Peyer's patch (tissue), 4 donors: Measurements from ENCODE around the gene ZFPM1. TPM values are rescaled to one million over a fixed set of nuclear protein-coding genes. Genes with fewer than 3 reads are reported as not detected.

ENCODE experiments used
- DNase-seq, 3 donors: peaks; one replicate each; pipeline ENCODE4 v3.0.0-alpha.2; 2017 to 2019
- H3K27ac ChIP-seq, 4 donors: fragments of 200-600 bp; sonication (generic); one replicate each; pipeline ENCODE4 v1.5.1; 2016 to 2019
- H3K27me3 ChIP-seq, 2 donors: fragments of 200-600 bp; sonication (generic); one replicate each; pipeline ENCODE4 v1.5.1; 2019
- H3K36me3 ChIP-seq, 3 donors: fragments of 200-600 bp; sonication (generic); one replicate each; pipeline ENCODE4 v1.5.1; 2016 to 2019
- H3K4me1 ChIP-seq, 4 donors: fragments of 200-600 bp; sonication (generic); one replicate each; pipeline ENCODE4 v1.5.1; 2016 to 2019
- H3K4me3 ChIP-seq, 4 donors: fragments of 200-600 bp; sonication (generic); 1 replicate in 3 of 4; 2 replicates in 1 of 4; pipeline ENCODE4 v1.5.1; 2016 to 2019; ENCODE audit warnings: mild to moderate bottlenecking in 1 of 4
- H3K9me3 ChIP-seq, 4 donors: fragments of 200-600 bp; sonication (generic); one replicate each; pipeline ENCODE4 v1.5.1; 2016 to 2019; ENCODE audit warnings: mild to moderate bottlenecking in 1 of 4
- POLR2A ChIP-seq, 2 donors: fragments of 450-650 bp; IDR thresholded peaks; one replicate each; pipeline ENCODE4 v1.5.1; 2017; ENCODE audit warnings: antibody characterized with exemption in 2 of 2, mild to moderate bottlenecking in 2 of 2, moderate library complexity in 2 of 2
- total RNA-seq, 4 donors: library from RNA; depleted of rRNA; stranded (reverse); fragments of >200 nt; gene quantifications; one replicate each; pipeline ENCODE4 v1.1.0, GENCODE V29; 2016
- TF ChIP-seq, protein P1 (sequence below), 6 experiments: fragments of 450-650 bp in 4 of 6; fragments of 200-600 bp in 2 of 6; sonication (generic) in 1 of 6; IDR thresholded peaks; one replicate each; pipeline ENCODE4 v1.5.1; 2017 to 2019; ENCODE audit warnings: antibody characterized with exemption in 6 of 6, mild to moderate bottlenecking in 3 of 6, moderate library complexity in 1 of 6

The ZFPM1 gene
- total RNA-seq, 4 donors from 2014 or later = 3.0 to 7.9 (median 4.9) TPM

DNA sequence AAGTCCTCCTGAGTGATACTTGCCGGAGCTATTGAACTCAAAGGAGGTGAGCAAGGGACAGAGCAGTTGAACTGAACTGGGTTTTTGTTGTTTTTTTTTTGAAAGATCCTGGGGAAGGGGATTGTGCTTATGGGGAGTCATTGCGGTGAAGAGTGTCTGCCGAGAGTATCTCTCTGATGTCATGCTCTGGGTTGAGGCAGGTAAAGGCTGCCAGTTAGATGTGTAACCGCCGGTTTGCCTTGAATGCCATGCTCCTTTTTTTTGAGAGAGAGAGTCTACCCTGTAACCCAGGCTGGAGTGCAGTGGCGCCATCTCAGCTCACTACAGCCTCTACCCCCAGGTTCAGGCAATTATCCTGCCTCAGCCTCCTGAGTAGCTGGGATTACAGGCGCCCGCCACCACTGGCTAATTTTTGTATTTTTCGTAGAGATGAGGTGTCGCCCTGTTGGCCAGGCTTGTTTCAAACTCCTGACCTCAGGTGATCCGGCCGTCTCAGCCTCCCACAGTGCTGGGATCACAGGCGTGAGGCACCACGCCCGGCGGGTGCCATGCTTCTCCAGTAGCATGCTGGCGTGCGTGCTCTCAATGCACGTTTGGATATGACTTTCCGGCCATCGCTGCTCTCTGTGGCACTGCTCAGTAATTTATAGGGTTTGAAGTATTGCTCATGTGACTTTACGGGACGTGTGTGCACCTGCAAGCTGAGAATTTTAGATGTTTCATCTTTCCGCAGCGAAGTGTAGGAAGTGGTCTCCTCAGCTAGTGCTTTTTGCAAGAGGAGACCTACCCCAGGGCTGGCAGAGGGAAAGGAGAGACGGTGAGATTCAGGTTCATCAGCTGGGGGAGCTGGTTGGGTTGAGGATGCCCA, 125.6 kb downstream of the ZFPM1 start:
- Histone ChIP-seq H3K4me3 (no peak overlapping the region), H3K27me3 (no peaks in the 10 kb centered on the region), H3K36me3 (peaks cover 0 to 62% (median 0%) of the 10 kb centered on the region in 3 donors), H3K9me3 (no peaks in the 10 kb centered on the region), H3K4me1 (no peaks in the 10 kb centered on the region), H3K27ac (no peak overlapping the region)
- no peak for DNase-seq
- TF ChIP-seq POLR2A (IDR thresholded peaks at IDR 0.05) = no peak
- TF ChIP-seq, protein P1, sequence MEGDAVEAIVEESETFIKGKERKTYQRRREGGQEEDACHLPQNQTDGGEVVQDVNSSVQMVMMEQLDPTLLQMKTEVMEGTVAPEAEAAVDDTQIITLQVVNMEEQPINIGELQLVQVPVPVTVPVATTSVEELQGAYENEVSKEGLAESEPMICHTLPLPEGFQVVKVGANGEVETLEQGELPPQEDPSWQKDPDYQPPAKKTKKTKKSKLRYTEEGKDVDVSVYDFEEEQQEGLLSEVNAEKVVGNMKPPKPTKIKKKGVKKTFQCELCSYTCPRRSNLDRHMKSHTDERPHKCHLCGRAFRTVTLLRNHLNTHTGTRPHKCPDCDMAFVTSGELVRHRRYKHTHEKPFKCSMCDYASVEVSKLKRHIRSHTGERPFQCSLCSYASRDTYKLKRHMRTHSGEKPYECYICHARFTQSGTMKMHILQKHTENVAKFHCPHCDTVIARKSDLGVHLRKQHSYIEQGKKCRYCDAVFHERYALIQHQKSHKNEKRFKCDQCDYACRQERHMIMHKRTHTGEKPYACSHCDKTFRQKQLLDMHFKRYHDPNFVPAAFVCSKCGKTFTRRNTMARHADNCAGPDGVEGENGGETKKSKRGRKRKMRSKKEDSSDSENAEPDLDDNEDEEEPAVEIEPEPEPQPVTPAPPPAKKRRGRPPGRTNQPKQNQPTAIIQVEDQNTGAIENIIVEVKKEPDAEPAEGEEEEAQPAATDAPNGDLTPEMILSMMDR (IDR thresholded peaks at IDR 0.05) = no peak

DNA sequence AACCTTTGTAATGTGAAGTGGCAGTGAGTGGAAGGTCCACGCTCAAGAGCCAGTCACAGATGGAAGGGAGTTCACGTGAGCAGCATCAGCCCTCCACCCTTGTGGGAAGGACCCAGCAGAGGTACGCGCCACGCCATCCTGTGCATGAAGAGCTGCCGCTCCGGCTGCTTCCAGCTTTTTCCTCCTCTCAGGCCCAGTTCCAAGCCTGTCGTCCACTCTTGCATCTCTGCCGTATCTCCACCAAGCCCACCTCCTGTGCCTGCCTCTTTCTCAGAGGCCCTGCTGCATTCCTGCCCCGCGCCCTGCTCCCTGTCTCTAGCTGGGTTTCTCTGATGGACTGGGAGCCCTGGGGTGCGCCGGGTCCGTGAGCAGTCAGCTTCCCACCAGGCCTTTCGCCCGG, 127.3 kb downstream of the ZFPM1 start:
- Histone ChIP-seq H3K27me3 (no peaks in the 10 kb centered on the region), H3K4me3 (no peak overlapping the region), H3K4me1 (no peaks in the 10 kb centered on the region), H3K27ac (no peak overlapping the region), H3K36me3 (peaks cover 0 to 60% (median 0%) of the 10 kb centered on the region in 3 donors), H3K9me3 (no peaks in the 10 kb centered on the region)
- no peak for DNase-seq
- TF ChIP-seq, protein P1 (IDR thresholded peaks at IDR 0.05) = no peak
- TF ChIP-seq POLR2A (IDR thresholded peaks at IDR 0.05) = no peak

DNA sequence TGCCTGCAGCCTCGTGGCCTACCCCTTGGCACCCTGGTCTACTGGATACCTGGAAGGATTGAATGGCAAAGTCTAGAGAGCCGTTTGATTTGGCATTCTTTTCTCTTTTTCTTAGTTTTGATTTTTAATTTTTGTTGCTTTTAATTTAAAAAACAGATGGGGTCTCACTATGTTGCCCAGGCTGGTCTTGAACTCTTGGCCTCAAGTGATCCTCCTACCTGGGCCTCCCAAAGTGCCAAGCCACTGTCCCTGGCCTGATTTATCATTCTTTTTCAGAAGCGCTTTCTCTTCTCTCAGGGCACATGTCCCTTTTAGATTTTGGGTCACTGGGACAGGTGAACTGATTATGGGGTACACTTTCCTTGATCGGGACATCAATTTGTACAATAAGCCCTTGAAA, 128.0 kb downstream of the ZFPM1 start:
- Histone ChIP-seq H3K36me3 (peaks cover 0 to 55% (median 0%) of the 10 kb centered on the region in 3 donors), H3K4me1 (no peaks in the 10 kb centered on the region), H3K4me3 (no peak overlapping the region), H3K27ac (no peak overlapping the region), H3K9me3 (no peaks in the 10 kb centered on the region), H3K27me3 (no peaks in the 10 kb centered on the region)
- no peak for TF ChIP-seq POLR2A (IDR thresholded peaks at IDR 0.05)
- TF ChIP-seq, protein P1 (IDR thresholded peaks at IDR 0.05) = no peak
- no peak for DNase-seq

DNA sequence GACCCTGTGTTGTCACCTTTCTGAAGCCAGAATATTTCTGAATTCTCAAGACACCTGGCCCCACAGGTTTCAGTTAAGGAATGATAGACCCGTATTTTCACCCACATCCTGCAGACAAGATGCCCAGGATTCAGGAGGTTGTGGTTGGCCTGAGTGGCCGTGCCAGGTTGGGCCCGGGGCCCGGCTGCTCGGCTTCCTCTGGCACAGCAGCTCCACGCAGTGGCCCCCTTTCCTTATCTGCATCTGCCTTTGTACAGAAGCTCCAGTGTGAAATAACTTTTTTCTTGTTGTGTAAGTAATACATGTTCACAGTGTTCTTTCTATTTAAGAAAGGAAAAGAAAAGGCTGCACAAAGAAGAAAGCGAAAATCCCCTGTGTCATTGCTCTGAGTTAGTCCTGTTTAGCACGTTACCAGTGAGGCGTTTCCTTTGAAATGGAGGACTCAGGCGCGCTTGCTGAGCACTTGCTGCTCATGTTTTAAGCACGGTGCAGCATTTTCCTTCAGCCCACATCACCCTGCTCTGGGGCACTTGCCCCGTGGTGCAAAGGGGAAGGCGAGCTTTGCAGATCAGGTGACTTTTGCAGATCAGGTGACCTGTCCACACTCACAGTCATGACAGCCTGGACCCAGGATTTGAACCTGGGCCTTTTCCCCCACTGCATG, 130.0 kb downstream of the ZFPM1 start:
- H3K9me3 ChIP-seq = no peaks in the 10 kb centered on the region
- no peaks in the 10 kb centered on the region for H3K27me3 ChIP-seq
- H3K27ac ChIP-seq = no peak overlapping the region
- H3K36me3 ChIP-seq = peaks cover 0 to 57% (median 3%) of the 10 kb centered on the region in 3 donors
- TF ChIP-seq, protein P1 (IDR thresholded peaks at IDR 0.05) = no peak
- TF ChIP-seq POLR2A (IDR thresholded peaks at IDR 0.05) = no peak
- DNase-seq = no peak
- no peak overlapping the region for H3K4me3 ChIP-seq
- H3K4me1 ChIP-seq = no peaks in the 10 kb centered on the region

DNA sequence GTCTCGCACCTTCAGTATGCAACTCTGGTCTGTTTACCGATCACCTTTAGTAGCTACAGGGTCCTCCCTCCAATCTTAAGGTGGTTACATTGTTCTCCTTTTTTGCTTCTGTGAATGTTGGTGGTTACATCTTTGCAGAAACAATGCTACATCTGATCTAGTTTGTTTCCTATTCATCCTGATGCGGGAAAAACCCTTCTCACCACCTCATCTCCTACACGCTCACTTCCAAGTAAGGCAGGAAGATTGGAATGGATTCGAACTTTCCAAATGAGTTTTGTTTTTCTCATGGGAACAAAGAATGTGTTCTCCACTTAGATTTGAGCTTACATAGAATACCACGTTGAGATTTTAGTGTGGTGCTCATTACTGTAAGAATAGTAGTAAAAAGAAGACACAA, 131.6 kb downstream of the ZFPM1 start:
- TF ChIP-seq, protein P1 (IDR thresholded peaks at IDR 0.05) = no peak
- TF ChIP-seq POLR2A (IDR thresholded peaks at IDR 0.05) = no peak
- no peaks in the 10 kb centered on the region for H3K9me3 ChIP-seq
- no peak overlapping the region for H3K4me3 ChIP-seq
- no peaks in the 10 kb centered on the region for H3K4me1 ChIP-seq
- no peak for DNase-seq
- H3K36me3 ChIP-seq = peaks cover 0 to 56% (median 3%) of the 10 kb centered on the region in 3 donors
- no peaks in the 10 kb centered on the region for H3K27me3 ChIP-seq
- no peak overlapping the region for H3K27ac ChIP-seq
